Inferior parietal cortex (tissue), 1 donor: Measurements from ENCODE around the gene CUL2.
"Not testable (repeated sequence)": the region's sequence is repeated elsewhere in the genome, so short reads cannot be mapped to it uniquely, and the experiment has no call there.

Experiments used
- DNase-seq: peaks from one replicate; pipeline ENCODE4 v3.0.0-alpha.2; 2016; ENCODE audit errors: extremely low spot score

CUL2 gene

DNA sequence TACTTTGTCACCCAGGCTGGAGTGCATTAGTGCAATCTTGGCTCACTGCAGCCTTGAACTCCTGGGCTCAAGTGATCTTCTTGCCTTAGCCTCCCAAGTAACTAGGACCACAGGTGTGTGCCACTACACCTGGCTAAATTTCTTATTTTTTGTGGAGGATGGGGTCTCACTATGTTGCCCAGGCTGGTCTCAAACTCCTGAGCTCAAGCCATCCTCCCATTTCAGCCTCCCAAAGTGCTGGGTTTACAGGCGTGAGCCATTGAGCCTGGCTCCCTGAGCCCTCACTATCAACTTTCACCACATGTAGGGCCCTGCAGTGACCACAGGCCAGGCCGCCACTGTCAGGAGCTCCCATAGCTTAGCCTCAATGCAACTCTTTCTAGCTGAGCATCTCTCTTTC lies 110.2 kb downstream of the CUL2 start:
- DNase-seq, result no peak

GRCh38 chr10:34978080-34978479 lies 112.1 kb downstream of the CUL2 start:
- no peak for DNase-seq

- DNase-seq, result not testable (repeated sequence)
These were observed 113.7 kb downstream of the CUL2 start for GRCh38 chr10:34976380-34976910.

- not testable (repeated sequence) for DNase-seq
These were observed 115.6 kb downstream of the CUL2 start for GRCh38 chr10:34974364-34975065.

DNA sequence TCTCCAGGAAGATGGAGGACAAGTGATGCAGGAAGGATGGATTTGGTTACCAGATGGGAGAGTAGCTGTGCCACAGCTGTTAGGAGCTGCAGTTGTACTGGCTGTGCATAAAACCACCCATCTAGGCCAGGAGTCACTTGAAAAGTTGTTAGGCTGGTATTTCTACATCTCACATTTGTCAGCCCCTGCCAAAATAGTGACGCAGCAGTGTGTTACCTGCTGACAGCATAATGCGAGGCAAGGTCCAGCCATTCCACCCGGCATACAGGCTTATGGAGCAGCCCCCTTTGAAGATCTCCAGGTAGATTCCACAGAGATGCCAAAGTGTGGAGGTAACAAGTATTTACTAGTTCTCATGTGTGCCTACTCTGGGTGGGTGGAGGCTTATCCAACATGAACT lies 116.4 kb downstream of the CUL2 start:
- DNase-seq, result not testable (repeated sequence)

- not testable (repeated sequence) for DNase-seq
These were observed 117.0 kb downstream of the CUL2 start for GRCh38 chr10:34973121-34973520.

DNA sequence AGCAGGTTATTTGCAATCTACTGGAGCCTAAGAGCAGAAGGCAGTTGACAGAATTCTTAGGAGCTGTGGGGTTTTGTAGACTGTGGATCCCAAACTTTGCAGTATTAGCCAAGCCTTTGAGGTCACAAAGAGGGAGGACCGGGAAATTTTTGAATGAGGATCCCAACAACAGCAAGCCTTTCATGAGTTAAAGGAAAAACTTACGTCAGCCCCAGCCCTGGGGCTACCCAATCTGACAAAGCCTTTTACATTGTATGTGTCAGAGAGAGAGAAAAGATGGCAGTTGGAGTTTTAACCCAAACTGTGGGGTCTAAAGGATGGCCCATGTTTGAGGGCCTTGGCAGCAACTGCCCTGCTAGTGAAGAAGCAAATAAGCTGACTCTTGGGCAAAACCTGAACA lies 117.5 kb downstream of the CUL2 start:
- DNase-seq, result not testable (repeated sequence)

- not testable (repeated sequence) for DNase-seq
These were observed 118.4 kb downstream of the CUL2 start for GRCh38 chr10:34971606-34972334.

- DNase-seq, result no peak
These were observed 121.0 kb downstream of the CUL2 start for GRCh38 chr10:34969171-34969570.

DNA sequence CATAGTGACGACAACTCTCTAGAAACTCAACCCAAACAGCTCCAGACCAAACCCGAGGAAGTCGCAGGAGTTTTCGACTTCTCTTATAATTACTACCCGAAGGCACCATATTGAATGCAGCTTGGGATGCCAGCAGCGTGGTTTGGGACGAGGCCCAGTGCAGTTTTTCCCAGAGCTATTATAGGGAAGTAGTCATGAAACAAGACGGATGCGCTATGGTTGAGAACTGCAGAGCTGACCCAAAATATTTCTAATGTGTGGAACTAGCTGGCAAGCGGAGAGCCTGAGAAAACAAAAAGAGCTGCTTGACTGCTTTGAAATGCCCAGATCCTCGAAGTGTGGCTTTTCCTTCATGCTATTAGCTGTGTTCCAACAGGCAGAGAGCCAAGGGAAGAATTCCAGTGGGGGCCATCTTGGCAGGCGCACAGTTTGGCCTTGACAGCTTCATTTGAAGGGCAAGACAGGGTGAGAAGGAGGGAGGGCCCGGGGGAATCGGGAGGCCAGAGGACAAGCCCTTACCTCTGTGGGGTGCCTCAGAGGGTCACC lies 122.7 kb downstream of the CUL2 start:
- DNase-seq, result peak; percentile 9

DNA sequence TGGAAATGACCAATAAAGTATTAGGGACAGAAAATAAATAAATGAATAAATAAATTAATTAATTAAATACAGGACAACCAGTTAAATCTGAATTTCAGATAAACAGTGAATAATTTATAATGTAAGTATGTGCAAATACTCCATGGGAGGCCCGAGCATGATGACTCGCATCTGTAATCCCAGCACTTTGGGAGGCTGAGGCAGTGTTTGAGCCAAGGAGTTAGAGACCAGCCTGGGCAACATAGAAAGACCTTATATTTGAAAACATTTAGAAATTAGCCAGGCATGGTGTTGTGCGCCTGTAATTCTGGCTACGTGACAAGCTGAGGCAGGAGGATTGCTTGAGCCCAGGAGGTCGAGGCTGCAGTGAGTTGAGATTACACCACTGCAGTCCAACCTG lies 123.7 kb downstream of the CUL2 start:
- no peak for DNase-seq

GRCh38 chr10:34966040-34966439 lies 124.1 kb downstream of the CUL2 start:
- DNase-seq, result no peak

DNA sequence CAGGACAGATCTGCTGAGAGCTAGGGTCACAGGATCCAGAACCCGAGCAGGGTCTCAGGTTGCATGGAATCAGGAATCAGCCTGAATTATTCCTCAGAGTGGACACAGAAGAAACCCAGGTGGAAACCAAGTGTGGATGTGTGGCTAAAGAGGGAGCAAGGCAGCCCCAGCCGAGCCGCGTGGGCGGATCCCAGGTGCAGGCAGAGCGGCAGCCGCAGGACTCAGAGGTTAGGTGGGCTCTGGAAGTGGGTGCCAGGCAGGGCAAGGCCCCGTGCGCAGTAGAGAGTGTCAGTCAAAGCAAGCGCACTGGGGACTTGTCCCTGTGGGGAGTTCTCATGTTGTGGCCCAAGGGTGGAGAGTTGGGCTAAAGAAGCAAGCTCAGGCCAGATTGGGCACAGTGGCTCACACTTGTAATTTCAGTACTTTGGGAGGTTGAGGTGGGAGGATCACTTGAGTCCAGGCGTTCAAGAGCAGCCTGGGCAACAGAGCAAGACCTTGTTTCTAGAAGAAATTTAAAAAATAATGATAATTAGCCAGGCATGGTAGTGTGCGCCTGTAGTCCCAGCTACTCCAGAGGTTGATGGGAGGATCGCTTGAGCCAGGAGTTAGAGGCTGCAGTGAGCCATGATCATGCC lies 125.9 kb downstream of the CUL2 start:
- DNase-seq, result no peak

- DNase-seq, result no peak
These were observed 127.3 kb downstream of the CUL2 start for GRCh38 chr10:34962866-34963265.

DNA sequence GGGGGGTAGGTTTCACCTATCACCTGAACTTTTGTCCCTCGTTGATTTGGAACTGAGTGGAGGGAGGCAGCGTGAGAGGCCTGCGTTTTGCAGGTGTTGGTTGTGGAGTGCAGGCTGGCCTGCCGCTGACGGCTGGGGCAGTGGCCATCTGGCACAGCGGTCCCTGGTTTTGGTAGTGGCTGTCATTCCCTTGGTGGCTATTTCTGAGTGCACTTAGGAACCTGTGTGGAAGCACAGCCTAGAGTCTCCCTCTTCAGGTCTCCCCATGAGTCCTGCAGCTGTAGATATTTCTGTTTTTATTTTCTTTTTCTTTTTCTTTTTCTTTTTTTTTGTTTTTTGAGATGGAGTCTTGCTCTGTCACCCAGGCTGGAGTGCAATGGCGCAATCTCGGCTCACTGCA lies 129.2 kb downstream of the CUL2 start:
- DNase-seq, result no peak

DNA sequence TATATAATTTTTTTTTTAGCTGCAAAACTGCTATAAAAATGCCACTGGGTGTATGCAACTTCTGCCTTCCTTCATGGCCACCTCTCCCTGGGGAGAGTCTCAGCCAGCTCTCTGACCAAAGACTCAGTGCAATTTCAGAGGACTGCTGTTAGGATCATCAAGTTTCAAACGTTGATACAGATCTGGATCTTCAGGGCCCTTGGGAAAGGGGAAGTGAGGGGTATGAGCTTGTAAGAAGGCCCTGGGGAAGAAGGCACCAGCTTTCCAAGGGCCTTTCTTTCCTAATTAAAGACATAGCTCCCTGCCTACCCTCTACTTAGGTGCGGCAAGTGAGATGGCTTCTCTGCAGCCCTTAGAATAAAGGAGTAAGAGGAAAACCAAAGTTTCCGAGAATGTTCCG lies 130.4 kb downstream of the CUL2 start:
- no peak for DNase-seq

DNA sequence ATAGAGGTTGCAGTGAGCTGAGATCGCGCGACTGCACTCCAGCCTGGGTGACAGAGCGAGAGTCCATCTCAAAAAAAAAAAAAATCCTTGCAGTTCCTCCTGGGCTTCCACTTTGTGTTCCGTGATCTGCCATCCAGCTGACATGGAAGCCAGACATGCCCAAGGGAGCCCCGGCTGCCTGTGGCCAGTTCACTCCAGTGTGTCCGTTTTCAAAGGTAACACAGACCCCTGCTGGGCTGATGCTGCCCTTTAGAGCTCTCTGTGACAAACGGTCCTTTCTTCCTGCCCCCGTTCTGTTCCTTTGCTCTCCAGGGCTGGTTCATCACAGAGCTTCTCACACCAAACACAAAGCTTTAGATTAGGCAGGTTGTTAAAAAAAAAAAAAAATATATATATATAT lies 130.8 kb downstream of the CUL2 start:
- no peak for DNase-seq
